Inflammatory macrophage treated with lipopolysaccharide for 4 hours (primary cell): ENCODE results near the gene PRKCD.

Experiments used
- DNase-seq: peaks from one replicate; pipeline ENCODE4 v3.0.0-alpha.2; 2020

Gene PRKCD

GRCh38 chr3:53236112-53236841 lies 75.3 kb downstream of the PRKCD start:
- peak; percentile 73 for DNase-seq

- DNase-seq = peak; percentile 36
Measured at GRCh38 chr3:53238051-53238850, 77.2 kb downstream of the PRKCD start.

GRCh38 chr3:53238886-53239285 lies 77.9 kb downstream of the PRKCD start:
- peak; percentile 58 for DNase-seq

- peak; percentile 43 for DNase-seq
Measured at GRCh38 chr3:53239800-53240199, 78.8 kb downstream of the PRKCD start.

GRCh38 chr3:53240989-53241972 lies 80.3 kb downstream of the PRKCD start:
- no peak for DNase-seq

GRCh38 chr3:53242155-53242554 lies 81.1 kb downstream of the PRKCD start:
- no peak for DNase-seq
